MV-4-11 (cell line): ENCODE results near the gene LRRTM3.

Experiments used
- DNase-seq: peaks from one replicate; lab custom pipeline; 2025; lab: John Stamatoyannopoulos, UW

LRRTM3 gene

DNA sequence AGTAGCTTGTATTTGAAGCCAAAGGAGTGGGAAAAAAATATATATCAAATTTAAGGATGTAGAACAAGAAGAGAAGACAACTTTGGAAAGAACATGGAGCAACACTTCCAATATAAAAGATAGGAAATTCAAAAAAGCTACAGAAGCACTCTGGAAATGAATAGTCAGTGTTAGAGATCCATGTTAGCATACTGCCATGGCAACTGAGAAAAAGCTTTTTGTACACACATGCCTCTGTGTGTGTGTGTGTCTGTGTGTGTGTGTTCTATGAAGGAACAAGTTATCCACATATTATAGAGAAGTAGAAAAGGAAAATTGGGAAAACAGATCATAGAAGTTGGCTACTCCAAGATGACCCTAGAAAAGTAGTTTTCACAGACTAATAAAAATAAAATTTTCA is 96.3 kb downstream of the LRRTM3 start:
- no peak for DNase-seq

DNA sequence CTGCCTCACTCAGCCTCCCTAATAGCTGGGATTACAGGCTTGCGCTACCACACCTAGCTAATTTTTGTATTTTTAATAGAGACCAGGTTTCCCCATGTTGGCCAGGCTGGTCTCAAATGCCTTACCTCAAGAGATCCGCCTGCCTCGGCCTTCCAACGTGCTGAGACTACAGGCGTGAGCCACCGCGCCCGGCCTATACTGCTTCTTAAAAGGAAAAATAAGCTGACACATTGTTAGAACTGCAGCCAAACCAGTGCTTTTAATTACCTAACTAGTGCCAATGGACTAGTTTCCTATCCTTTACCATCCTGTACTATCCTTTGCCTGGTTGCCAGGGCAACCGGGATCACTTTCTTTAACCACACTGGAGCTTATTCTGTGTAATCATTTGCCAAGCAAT is 108.0 kb downstream of the LRRTM3 start:
- DNase-seq: no peak

DNA sequence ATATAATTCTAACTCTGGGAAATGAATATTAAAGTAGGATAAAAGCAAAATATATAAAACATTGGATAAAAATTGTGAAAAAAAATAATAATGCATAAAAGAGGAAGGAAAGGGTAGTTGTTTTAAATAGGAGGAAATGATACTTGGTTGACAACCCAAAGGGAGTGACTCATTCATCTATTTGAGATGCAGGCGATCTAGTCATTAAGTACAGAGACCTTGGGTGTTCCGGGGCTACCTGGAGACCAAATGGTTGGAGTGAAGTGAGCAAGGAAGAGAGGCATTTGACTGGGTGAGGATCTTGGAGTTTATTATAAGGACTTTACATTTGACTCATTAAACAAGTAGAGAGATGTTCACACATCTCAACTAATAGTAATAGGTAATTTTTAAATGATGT is 111.0 kb downstream of the LRRTM3 start:
- DNase-seq: peak; percentile 87

DNA sequence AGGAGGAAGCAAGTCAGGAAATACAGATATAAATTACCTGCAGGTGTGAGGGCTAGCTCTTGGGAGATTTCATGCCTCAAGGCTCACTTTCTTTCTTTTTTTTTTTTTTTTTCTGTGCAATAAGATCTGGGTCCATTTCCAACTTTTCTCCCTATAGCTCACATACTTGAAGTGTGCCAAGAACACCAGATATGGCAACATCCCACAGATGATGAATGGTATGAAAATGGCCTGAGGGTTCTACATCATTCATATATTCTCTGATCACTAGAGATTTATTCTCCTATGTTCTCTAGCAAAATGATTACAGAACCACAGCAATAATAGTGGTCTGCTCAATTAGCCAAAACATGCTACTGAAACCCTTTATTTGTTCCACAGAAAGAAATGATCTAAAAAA is 117.2 kb downstream of the LRRTM3 start:
- DNase-seq: no peak

DNA sequence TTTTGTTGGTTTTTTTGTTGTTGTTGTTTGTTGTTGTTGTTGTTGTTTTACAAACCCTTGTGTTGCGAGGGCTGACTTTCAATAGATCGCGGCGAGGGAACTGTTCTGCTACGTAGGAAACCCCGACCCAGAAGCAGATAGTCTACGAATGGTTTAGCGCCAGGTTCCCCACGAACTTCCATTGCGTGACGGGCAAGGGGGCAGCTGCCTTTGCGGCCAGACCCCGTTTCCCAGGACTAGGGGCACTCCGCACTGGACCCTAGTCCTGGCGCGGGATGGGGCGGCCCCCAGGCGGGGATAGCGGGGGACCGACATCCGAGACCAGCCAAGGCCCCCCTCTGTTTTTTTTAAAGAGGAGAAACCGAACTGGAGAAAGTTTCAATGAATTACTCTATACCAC is 119.6 kb downstream of the LRRTM3 start:
- no peak for DNase-seq

DNA sequence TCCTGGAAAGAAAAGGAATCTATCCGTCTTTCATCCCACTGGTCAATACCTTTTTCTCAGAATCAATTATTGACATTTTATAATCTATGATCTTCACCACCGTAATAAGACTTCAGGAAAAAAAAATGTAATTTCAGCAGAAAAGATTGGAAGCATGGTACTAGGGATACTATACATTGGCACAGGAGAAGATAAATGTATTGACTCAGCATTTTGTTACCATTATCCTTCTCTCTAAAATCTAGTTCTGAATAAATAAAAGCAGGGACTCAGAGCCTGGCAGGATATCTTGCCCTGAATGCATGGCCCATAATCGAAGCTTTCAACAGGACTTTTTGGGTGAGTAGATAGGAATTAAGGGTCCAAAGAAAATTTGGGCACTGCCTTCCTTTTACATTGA is 120.7 kb downstream of the LRRTM3 start:
- no peak for DNase-seq

DNA sequence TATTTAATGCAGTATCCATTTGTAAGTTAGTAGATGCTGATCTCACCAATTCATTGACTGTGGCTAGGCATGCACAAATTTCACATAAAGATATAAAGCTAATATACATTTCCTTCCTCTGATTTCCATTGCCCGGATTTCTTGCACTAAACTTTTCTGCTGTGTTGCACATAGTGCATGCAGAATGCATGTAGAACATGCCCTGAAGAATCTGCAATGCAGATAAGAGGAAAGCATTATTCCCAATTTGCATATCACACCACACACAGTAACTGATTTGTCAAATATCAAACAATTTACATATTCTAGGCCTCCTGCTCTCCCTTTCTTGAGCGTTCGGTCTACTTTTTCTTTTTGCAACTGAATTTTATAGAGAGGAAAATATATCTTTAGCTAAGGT is 124.2 kb downstream of the LRRTM3 start:
- no peak for DNase-seq

DNA sequence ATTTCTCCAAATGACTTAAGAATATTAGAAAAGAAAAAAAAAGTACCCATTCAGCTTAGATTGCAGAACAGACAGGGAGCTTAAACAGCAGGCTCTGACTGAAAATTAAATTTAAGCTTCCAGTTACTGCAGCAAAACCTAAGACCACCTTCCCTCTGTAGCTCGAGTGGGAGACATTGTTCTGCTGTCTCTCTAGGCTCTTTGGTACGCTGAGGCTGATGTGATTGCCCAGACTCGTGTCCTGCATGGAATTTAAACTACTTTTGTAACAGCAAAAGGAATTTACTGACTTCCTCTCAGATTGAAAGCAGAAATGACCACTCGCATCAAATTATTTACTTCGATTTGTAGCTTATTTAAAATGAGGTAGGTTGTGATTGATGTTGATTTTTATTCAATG is 124.6 kb downstream of the LRRTM3 start:
- no peak for DNase-seq

DNA sequence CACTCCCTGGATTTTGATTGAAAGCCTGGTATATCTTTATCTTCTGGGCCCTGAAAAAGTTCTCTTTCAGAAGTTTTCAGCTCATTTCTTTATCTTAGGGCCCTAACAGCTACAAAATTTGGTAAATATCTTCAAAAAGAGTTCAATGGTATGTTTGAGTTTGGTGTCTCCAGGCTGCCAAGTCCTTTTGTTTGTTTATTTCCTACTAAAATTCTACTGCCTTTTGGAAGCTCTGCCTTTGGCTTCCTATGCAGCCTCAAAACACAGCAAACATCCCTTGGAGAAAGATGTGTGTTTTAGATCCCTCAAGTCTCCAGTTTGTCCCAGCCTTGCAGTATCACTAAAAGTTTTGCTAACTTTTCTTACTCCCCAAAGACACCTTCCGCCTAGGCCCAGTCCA is 146.8 kb downstream of the LRRTM3 start:
- no peak for DNase-seq

DNA sequence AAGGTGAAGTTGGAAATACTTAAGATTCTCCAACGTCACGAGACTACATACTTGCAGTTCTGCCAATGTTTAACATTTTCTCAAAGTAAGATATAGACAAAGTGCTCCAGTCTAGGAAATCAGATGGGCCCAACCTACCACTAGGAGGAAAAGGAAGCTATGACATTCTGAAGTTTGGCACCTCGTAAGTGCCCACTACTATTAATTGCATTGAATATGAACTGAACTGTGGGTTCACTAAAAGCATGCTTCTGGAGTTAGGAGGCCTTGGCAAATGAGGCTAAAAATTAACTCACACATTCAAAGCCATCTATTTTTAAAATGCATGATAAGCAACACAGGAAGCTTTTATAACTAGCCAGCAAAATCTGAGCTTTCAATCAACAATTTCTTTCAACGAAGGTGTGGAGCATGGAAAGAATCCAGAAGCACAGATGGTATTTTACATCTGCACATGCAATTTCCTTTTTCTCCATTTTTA is 149.7 kb downstream of the LRRTM3 start:
- no peak for DNase-seq

DNA sequence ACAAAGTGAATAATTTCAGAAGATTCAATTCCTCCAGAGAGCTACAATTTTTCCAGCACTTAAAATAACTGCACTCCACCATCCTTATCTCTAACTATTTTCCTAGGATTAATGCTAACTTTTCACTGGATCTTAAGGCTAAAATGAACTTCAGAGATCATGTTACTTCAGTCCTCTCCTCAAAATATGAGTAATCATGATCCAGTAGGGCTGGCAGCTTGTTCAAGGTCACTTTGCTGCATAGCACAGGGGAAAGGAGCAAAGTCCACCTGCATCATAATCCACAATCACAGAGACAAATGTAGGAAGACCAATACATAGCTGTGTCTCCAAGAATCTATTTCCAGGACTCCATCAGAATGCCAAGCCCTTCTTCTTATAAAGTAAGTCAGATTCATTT is 150.3 kb downstream of the LRRTM3 start:
- no peak for DNase-seq

DNA sequence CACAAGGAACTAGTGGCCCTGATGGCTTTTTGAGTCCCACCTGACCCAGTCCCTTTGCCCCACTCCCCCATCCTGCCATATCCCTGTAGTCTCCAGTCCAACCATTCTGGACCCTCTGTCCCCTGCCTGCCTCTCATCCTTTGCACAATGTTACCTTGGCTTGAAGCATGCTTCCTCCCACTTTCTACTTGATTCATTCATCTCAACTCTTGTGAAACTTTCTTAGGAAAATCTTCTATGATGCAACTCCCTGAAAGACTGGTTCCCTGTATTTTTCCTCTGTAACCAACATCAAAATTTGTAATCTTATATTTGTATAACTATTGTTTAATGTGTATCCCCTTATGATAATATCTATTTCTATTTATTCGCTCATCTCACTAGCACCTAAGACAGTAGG is 151.5 kb downstream of the LRRTM3 start:
- DNase-seq: no peak

DNA sequence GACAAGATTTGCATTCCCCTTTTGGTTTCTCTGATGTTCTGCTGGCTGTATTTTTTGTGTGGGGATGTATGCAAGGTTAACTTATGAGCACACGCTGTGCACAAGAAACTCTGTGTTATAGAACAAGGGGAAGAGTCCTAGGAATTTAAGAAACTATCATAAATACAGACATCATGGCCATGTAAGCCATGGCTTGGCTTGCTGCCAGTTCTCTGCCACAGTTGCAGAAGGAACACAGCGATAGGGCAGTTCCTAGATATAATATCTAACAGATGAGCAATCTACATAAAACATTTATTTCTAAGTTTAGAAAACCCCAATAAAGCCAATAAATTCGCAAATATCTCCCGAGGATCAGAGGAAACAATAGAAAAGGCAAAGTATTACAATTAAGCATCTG is 153.3 kb downstream of the LRRTM3 start:
- no peak for DNase-seq

DNA sequence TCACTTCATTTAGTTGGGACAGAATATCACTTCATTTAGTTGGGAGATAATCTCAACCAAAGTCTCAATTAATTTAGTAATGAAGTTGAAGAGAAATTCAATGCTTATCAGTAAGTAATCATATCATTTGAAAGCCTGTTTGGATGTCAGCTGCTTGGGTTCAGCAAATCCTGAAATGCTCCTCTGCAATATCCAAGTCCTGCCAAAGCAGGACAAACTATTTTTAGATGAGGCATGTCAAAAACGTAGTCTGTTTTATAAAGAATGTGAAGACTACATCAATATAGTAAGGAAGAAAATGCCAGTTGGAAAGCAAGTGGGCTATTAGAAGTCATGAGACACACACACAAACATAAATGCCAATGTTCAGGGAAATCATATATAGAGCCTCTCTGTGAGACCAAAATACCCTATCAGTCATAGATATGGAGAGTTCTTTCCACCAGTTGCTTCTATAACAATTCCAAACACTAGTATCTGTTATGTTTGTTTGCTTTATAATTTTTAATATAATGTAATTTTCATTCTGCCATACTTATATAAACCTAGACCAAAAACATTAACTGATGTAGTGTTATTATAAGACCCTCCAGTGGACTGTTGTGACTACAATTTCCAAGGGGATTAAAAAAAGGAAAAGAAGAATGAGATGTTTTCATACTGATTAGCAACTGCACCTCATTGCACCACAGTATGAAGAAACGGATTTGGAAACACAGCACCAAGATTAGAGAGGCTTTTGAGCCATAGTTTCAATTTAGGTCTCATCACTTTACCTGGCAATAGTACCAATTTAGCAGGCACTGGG is 160.7 kb downstream of the LRRTM3 start:
- DNase-seq: no peak

DNA sequence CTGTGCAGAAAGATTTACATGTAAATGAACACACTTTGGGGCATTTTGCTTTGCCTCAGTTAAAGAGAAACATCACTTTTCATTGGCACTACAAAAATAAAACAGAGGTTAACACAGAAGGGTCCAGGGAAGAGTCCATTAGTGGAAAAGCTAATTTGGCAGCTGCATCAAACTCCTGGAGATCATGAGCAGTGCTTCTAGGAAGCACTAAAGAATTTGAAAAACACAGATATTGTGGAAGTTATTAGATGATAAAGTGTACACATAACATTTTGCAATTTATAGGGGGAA is 161.2 kb downstream of the LRRTM3 start:
- no peak for DNase-seq

DNA sequence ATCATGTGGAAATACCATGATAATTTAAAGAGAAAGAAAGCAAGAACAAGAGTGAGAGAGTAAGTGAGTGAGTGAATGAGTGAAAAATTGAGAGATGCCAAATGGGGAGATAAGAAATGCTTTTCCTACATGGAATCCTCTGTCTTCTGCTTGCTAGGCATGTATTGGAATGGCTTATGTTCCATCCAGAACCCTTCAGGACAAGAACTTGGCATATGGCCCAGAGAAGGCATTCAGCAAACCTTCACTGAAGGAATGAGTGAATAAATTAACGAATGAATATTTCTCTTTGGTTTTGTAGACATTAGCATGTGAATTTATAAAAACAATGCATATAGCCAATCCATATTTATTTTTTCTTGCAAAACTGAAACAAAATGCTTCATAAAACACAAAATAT is 162.2 kb downstream of the LRRTM3 start:
- no peak for DNase-seq

DNA sequence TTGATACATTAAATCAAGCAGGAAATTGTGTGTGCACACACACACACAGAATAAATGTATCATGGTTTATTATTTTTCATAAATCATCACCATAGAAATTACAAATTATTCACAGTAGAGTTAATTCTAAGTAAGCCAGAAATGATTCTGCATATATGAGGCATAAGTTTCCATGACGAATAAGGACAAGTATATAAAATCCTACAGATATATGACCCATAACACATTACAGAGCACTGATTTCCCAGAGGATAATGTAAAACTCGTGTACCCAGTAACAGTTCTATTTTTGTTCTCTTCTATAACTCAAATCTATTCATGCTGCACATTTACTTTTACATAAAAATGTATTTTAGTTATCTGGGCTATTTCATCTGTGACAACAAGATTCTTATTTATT is 169.7 kb downstream of the LRRTM3 start:
- DNase-seq: no peak

DNA sequence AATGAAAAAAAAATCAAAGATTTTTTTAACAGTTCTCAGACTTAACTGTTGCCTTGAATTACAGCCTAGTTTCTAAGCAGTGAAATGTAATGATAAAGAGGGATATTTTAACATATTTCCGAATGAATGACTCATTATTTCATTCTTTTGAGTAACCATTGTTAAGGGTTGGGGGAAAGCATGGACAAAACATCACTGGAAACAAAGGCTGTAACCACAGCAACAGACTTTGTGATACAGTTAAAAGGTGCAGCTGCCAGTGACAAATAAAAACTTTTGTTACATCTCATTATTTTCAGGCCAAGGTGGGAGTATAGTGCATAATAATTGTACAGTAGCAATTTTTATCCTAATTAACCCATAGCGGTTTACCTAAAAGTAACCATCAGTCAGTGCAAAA is 172.6 kb downstream of the LRRTM3 start:
- DNase-seq: no peak

DNA sequence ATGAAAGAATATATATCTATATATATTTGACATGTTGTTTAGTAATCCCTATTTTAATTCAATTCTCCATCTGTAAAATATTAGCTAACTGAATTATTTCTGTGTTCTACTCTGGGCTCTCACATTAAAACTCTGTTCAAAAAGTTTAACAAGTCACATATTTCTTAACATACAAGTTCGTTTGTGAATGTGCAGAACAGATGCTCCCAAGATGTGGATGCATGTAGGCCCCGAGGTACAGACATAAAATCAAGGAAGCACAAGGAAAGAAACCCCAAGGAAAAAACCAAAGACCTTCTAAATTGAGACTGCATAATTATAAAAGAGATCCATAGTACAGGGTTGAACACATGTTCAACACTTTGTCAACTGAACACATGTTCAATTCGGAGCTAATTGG is 175.1 kb downstream of the LRRTM3 start:
- DNase-seq: no peak

DNA sequence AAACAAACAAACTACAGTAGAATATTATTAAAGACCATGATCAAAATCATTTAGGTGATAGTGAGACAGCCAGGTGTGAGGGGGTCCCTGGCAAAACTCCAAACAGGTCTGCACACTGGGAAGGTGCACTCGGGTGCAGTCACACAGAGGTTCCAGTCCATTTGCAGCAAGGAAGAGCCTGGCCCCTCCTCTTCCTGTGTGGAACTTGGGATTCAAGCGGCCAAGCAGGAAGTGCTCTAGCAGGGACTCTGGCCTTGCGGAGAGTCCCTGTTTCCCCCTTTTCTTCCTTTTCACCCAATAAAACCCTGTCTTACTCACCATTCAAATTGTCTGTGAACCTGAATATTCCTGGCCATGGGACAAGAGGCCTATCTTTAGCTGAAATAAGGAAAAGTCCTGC is 181.8 kb downstream of the LRRTM3 start:
- DNase-seq: no peak

DNA sequence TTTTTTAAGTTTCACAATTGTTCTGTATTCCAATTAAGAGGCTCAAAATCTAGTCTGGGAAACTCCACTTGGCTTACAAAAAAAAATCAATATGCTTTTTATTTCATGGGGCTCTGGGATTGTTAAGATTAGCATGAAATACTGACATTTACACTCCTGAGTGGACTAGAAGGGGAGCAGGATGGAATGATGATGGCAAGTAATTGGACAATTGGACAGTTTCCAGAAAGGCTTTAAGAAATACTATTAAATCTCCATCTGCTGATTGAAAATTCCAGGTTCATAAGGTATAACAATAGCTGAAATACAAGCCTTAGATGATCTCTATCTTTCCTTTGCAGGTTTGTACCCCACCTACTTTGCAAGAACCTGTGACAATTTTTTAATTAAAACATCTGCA is 184.4 kb downstream of the LRRTM3 start:
- no peak for DNase-seq

DNA sequence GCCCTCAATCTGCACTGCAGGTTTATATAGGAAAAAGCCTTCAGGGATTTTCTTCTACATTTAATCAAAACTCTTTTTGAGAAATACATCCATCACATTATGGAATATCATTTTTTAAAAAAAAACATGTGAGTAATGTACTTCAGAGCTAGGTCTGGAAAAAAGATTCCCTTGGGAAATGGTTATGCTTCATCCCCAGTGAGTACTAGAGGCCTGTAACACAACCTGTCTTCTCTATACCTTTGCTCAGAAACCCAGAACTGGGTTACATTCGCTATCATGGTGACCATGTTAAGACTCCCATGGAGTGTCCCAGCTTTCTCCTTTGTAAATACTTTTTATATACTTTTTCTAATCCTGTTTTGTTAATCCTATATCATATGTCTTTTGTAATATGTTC is 186.9 kb downstream of the LRRTM3 start:
- no peak for DNase-seq

DNA sequence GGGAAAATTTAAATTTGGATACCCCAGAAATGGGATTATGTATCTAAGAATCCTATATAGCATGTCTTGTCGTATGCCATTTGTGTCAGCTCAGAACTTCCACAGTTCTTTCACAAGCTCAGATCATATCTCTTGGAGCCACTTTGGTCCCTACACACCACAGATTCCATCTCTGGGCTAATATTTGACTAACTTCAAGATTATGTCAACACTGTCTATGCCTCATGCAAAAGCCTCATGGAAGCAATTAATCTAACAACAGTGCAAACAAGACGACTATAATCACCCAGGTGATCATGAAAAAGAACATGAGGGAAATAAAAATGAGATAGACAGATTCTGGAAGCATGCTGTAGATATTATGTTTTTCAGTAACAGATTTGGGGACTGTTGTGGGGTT is 189.1 kb downstream of the LRRTM3 start:
- DNase-seq: no peak

DNA sequence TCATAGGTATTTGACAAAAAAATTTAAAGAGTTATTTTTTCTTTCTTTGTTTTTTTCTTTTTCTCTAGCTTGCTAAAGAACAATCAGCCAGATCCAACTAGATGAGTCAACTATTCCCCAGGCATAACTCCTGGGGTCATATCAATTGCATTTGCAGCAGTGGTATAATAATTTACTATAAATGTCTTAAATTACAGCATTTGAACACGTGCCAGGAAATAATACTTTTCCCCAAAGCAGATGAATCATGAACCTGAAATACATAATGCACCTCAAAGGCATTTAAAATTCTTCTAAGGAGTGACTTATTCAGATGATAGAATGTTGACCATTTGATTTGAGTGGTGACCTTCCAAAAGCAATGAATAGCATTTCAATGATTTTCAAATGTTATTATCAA is 190.1 kb downstream of the LRRTM3 start:
- DNase-seq: no peak

DNA sequence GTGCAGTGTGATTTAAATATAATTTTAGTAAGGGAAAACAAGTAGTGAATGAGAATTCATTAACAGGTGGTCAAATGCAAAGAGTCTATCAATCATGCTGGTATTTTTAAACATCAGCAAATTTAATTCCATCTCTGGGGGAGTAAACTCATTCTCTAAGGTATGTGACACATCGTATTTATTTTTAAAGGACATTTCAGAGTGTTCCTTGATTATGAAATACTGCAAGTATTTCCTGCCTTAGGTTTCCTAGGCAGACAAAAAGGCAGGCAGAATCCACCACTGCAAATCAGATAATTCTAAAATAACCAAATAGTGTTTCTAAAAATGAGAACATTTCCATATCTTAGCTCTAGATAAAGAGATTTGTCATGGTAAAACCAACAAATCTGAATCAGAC is 193.8 kb downstream of the LRRTM3 start:
- DNase-seq: no peak
